NCI-H526 treated with DMSO at 0.1 percent for 48 hours (cell line): ENCODE results near the gene NATD1.
"Not testable (repeated sequence)": the region's sequence is repeated elsewhere in the genome, so short reads cannot be mapped to it uniquely, and the experiment has no call there.

Experiments
- DNase-seq: peaks from one replicate; lab custom pipeline; 2025; lab: John Stamatoyannopoulos, UW

The NATD1 gene

GRCh38 chr17:21192414-21192813 lies 60.8 kb downstream of the NATD1 start:
- DNase-seq: not testable (repeated sequence)

- no peak for DNase-seq
Observed at GRCh38 chr17:21191698-21192097, 61.5 kb downstream of the NATD1 start.

- no peak for DNase-seq
Observed at GRCh38 chr17:21190078-21190477, 63.1 kb downstream of the NATD1 start.

DNA sequence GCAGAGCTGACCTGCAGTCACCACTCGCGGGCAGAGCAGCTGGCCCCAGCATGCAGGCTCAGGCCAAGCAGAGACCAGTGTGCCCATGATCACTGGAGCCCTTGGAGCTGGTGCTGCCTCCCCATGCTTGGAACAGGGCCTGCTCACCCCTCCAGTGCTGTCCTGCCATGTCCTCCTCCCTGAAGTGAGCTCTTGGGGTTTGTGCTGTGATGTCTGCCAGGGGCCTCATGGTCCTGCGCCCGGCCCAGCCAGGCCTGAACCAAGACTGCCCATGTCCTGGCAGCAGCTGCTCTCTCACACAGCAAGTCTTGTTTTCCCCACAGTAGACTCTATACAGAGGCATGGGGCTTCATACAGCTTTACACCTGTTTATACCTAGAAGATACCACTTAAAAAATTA lies 63.8 kb downstream of the NATD1 start:
- DNase-seq: no peak
